HepG2 (cell line): Measurements from ENCODE around the gene STUM. TPM values are rescaled to one million over a fixed set of nuclear protein-coding genes. Genes with fewer than 3 reads are reported as not detected.

Source experiments
- ATAC-seq: fragments of 200-7000 bp; cut with Tn5 transposase; 3 replicates; pipeline ENCODE4 v1.9.1; 2020; ENCODE audit warnings: mild to moderate bottlenecking, moderate library complexity
- BruUV-seq: library from RNA; stranded (reverse); fragments of 400-500 nt; replicated peaks from 2 replicates; lab custom pipeline; 2021; lab: Mats Ljungman, UMichigan
- CTCF ChIA-PET: fragments of 300-600 bp; formaldehyde crosslinking; extraction: SDS; loops from one replicate; lab custom pipeline; 2021; ENCODE audit warnings: low total read pairs, inconsistent platforms, low intra/inter-chr PET ratio; lab: Yijun Ruan, JAX
- POLR2A ChIA-PET: fragments of 350-600 bp; sonication (Branson Sonifier 250); formaldehyde crosslinking; loops from one replicate; lab custom pipeline; 2020; ENCODE audit warnings: antibody characterized with exemption, inconsistent platforms; lab: Yijun Ruan, JAX
- DNase-seq: peaks from one replicate; pipeline ENCODE4 v3.0.0-alpha.2; 2015; ENCODE audit warnings: low spot score
- FAIRE-seq: peaks from 3 replicates; lab custom pipeline; 2011; peaks lifted over from hg19 to GRCh38; lab: Jason Lieb, UNC
- H2AFZ ChIP-seq: one replicate; pipeline ENCODE4 v1.6.1; 2011; ENCODE audit warnings: low read length, inconsistent platforms
- H3K27ac ChIP-seq: fragments of 300-600 bp; 3 replicates; pipeline ENCODE4 v1.8.0; 2011; ENCODE audit warnings: mixed run types, mild to moderate bottlenecking, mixed read lengths, low read length, inconsistent platforms; ENCODE audit not compliant: insufficient read depth; ENCODE audit errors: extremely low read length
- H3K27me3 ChIP-seq, 2 experiments: fragments of 200-600 bp in 1 of 2; 2 replicates in 1 of 2; 3 replicates in 1 of 2; pipeline versions ENCODE4 v1.6.0 to v1.8.0; 2011; ENCODE audit warnings: low read length in 2 of 2, mild to moderate bottlenecking in 2 of 2, moderate library complexity in 2 of 2, inconsistent platforms in 1 of 2; ENCODE audit not compliant: insufficient read depth in 2 of 2, control insufficient read depth in 1 of 2
- H3K36me3 ChIP-seq, 2 experiments: fragments of 200-600 bp in 1 of 2; replicated peaks in 1 of 2; 2 replicates in 1 of 2; 3 replicates in 1 of 2; pipeline versions ENCODE4 v1.5.1 to v1.8.0; 2011; ENCODE audit warnings: low read length in 2 of 2, inconsistent platforms in 1 of 2; ENCODE audit not compliant: insufficient read depth in 2 of 2, control insufficient read depth in 1 of 2
- H3K4me1 ChIP-seq: 2 replicates; pipeline ENCODE4 v1.5.1; 2012; ENCODE audit warnings: low read length, inconsistent platforms; ENCODE audit not compliant: insufficient read depth
- H3K4me2 ChIP-seq: 2 replicates; pipeline ENCODE4 v1.6.0; 2011; ENCODE audit warnings: low read depth, low read length, inconsistent platforms
- H3K4me3 ChIP-seq, 3 experiments: fragments of 200-600 bp in 1 of 3; sonication (generic), shearing (Covaris generic) in 1 of 3; replicated peaks in 1 of 3; 2 replicates each; pipeline ENCODE4 v1.5.1; 2011 to 2016; ENCODE audit warnings: low read length in 3 of 3, inconsistent platforms in 2 of 3, low read depth in 2 of 3, mild to moderate bottlenecking in 2 of 3, control low read depth in 1 of 3, mixed read lengths in 1 of 3; ENCODE audit not compliant: insufficient read depth in 1 of 3
- H3K79me2 ChIP-seq: one replicate; pipeline ENCODE4 v1.6.1; 2011; ENCODE audit warnings: low read length, inconsistent platforms; ENCODE audit not compliant: insufficient read depth
- H3K9ac ChIP-seq: 2 replicates; pipeline ENCODE4 v1.6.0; 2011; ENCODE audit warnings: mild to moderate bottlenecking, low read depth, low read length, inconsistent platforms; ENCODE audit not compliant: insufficient read depth
- H3K9me3 ChIP-seq: 2 replicates; pipeline ENCODE4 v1.5.1; 2012; ENCODE audit warnings: mild to moderate bottlenecking, low read length
- H4K20me1 ChIP-seq: 2 replicates; pipeline ENCODE4 v1.6.0; 2011; ENCODE audit warnings: inconsistent platforms, mild to moderate bottlenecking, low read length, moderate library complexity; ENCODE audit not compliant: insufficient read depth
- WGBS: methylation state at CpG from one replicate; pipeline ENCODE4 v1.1.6; 2017; ENCODE audit warnings: low lambda C conversion rate; 5-methylcytosine and 5-hydroxymethylcytosine counted together
- in situ Hi-C: cut with HindIII; loops from 2 replicates; pipeline ENCODE4 v1.10.0; 2017; ENCODE audit warnings: low pct_unique_long_range_greater_than_20kb; ENCODE audit not compliant: extremely low pct_ligation_motif_present
- intact Hi-C: fragments of 100-400 bp; cut with micrococcal nuclease; formaldehyde crosslinking; loops from one replicate; pipeline ENCODE4 v1.10.0; 2022; ENCODE audit not compliant: unreplicated experiment
- polyA plus RNA-seq, 8 experiments: library from polyadenylated mRNA; depleted of rRNA in 3 of 8; stranded (reverse) in 7 of 8; unstranded in 1 of 8; fragments of >200 nt; fragmentation: Illumina TruSeq in 4 of 8; extraction: Trizol in 4 of 8; gene quantifications; 2 replicates each; pipeline versions ENCODE4 v1.2.1 to v1.2.3, GENCODE V29; 2011 to 2016; ENCODE audit warnings: low read depth in 4 of 8, missing spikeins in 1 of 8, mixed read lengths in 1 of 8; ENCODE audit not compliant: insufficient read depth in 1 of 8
- total RNA-seq, 5 experiments: library from RNA; depleted of rRNA; stranded (reverse); fragments of >200 nt; fragmentation: Illumina TruSeq; extraction: Trizol; gene quantifications; 2 replicates each; pipeline ENCODE4 v1.2.3, GENCODE V29; 2016; ENCODE audit warnings: low read depth in 1 of 5
- TF ChIP-seq, protein P1 (sequence below): sonication (generic); formaldehyde crosslinking; IDR thresholded peaks from 2 replicates; pipeline ENCODE4 v1.4.0; 2020; ENCODE audit warnings: missing genetic modification reagents, borderline replicate concordance
- TF ChIP-seq, protein P2 (sequence below): fragments of 450-650 bp; IDR thresholded peaks from 2 replicates; pipeline ENCODE4 v1.6.1; 2016

STUM gene
- total and polyA plus RNA-seq, 2 of the 13 experiments (the other 11 are each of a cell fraction or from before 2014, with no cell fraction given) = not detected

DNA sequence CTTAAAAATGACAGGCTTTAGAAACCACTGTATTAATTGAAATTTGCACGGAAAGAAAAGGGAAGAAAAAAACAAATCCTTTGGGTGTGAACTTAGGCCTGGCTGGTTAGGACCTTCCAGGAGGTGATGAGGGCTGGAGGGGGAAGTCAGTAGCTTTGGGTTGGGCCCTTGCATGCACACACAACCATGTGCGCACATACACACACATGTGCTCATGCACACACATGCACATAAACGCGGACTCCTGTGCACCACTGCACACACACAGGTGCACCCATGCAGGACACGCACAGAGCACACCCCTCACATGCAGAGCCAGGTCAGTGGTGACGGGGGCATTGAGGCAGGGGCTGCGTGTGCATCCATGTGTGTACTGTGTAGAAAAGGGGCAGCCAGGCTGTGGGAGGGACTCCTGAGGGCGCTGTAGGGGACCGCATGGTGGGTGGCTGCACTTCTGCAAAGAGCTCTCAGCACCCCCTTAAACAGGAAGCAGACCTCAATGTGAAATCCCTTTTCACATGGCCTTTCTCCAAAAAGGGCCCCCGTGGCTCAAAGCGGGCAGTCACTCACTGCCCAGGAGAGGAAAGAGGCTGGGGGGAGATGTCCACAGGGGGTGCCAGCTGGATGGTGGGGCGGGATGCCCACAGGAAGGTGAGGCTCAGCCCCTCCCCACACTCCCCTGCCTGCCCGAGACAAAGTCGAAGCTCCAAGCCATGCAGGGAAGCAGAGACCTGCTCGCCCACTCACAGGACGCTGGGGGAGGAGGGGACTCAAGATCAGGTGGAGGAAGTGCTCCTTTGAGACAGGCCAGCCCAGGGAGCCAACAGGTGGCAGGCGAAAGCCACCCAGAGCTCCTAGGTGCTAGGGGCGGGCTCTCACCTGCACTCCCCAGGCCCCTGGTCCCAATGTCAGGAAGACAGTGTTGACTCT is 95.3 kb downstream of the STUM start:
- ChIA-PET POLR2A (no interaction called here), CTCF (no interaction called here)
- peaks cover 14 to 80% of the 10 kb centered on the region in 2 experiments; a peak in 4 of 5 replicates for H3K27me3 ChIP-seq
- BruUV-seq = no TSS peak
- ATAC-seq = no peak
- H3K4me3 ChIP-seq = no peak overlapping the region
- no peaks in the 10 kb centered on the region for H4K20me1 ChIP-seq
- H3K9me3 ChIP-seq = no peaks in the 10 kb centered on the region
- no peak for FAIRE-seq
- no peak overlapping the region for H3K9ac ChIP-seq
- H3K36me3 ChIP-seq = no peaks in the 10 kb centered on the region
- TF ChIP-seq, protein P1, sequence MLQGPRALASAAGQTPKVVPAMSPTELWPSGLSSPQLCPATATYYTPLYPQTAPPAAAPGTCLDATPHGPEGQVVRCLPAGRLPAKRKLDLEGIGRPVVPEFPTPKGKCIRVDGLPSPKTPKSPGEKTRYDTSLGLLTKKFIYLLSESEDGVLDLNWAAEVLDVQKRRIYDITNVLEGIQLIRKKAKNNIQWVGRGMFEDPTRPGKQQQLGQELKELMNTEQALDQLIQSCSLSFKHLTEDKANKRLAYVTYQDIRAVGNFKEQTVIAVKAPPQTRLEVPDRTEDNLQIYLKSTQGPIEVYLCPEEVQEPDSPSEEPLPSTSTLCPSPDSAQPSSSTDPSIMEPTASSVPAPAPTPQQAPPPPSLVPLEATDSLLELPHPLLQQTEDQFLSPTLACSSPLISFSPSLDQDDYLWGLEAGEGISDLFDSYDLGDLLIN = no peak
- TF ChIP-seq, protein P2, sequence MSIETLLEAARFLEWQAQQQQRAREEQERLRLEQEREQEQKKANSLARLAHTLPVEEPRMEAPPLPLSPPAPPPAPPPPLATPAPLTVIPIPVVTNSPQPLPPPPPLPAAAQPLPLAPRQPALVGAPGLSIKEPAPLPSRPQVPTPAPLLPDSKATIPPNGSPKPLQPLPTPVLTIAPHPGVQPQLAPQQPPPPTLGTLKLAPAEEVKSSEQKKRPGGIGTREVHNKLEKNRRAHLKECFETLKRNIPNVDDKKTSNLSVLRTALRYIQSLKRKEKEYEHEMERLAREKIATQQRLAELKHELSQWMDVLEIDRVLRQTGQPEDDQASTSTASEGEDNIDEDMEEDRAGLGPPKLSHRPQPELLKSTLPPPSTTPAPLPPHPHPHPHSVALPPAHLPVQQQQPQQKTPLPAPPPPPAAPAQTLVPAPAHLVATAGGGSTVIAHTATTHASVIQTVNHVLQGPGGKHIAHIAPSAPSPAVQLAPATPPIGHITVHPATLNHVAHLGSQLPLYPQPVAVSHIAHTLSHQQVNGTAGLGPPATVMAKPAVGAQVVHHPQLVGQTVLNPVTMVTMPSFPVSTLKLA = peak; percentile 94
- no peak overlapping the region for H3K27ac ChIP-seq
- WGBS = 51% methylated on average over 4 of the region's 18 CpGs
- H3K79me2 ChIP-seq = no peaks in the 10 kb centered on the region
- no peak overlapping the region for H3K4me2 ChIP-seq
- H2AFZ ChIP-seq = no peak overlapping the region
- DNase-seq = no peak
- no peaks in the 10 kb centered on the region for H3K4me1 ChIP-seq
- intact Hi-C loops = no loop called here
- in situ Hi-C loops = no loop called here
